GM12873 (cell line): Measurements from ENCODE around the gene ALG12.

Experiments
- CTCF ChIP-seq: IDR thresholded peaks from 2 replicates; pipeline ENCODE4 v1.5.1; 2012; ENCODE audit warnings: low read depth, mild to moderate bottlenecking, moderate library complexity, low read length, control low read depth; ENCODE audit not compliant: insufficient read depth; ENCODE audit errors: missing control alignments

The ALG12 gene

DNA sequence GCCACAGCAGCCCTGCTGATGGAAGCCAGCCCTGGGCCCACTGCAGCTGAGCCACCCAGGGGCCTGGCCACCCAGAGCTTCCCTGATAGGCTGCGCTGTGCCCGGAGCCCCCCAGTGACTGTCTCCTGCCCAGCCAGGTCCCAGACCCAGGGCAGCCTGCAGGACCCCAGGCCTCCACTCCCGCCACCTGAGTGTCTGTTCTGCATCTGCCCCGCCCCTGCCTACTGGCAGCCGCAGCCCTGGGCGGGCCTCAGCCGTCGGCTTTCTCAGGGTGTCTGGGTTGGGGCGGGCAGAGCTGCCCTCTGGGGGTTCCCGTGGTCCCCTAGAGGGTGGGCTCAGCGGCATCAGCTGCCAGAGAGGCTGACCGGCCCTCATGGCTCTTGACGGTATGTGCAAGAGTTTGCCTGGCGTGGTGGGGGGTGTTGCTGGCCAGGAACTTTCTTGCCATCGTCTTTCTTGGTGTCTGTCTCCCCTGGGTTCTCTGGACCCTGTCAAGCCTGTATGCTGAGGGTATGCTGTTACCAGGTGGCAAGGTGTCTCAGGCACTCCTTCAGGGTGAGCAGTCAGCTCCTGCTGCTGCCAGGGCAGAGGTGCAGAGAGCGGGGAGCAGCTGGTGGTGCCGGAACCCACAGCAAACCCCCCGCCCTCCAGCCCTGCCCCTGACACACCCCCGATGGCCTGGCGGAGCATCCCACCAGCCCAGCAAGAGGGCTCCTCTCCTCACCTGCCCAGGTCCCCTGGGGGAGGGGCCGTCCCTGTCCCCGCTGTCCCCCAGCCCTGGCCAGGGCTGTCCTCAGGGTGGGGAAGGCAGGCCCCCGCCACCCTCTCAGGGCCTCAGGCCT, 30.1 kb upstream of the ALG12 start:
- TF ChIP-seq CTCF, result no peak

DNA sequence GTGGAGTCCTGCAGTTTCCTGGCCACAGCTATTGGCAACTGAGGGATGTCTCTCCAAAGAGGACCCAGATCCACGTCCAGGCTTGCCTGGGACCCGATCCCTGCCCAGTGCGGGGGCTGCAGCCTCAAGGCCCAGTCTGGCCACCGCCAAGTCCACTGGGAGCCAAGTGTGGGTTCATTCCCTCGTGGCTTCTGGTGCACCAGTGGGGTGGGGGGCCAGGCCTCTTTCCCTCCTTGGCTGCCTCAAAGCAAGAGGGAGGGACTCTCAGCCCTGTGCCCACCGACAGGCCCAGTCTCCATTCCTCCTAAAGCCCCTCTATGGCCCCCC, 29.0 kb upstream of the ALG12 start:
- no peak for TF ChIP-seq CTCF

GRCh38 chr22:49946612-49947295, 28.5 kb upstream of the ALG12 start:
- no peak for TF ChIP-seq CTCF

GRCh38 chr22:49944399-49944891, 26.2 kb upstream of the ALG12 start:
- TF ChIP-seq CTCF, result no peak

DNA sequence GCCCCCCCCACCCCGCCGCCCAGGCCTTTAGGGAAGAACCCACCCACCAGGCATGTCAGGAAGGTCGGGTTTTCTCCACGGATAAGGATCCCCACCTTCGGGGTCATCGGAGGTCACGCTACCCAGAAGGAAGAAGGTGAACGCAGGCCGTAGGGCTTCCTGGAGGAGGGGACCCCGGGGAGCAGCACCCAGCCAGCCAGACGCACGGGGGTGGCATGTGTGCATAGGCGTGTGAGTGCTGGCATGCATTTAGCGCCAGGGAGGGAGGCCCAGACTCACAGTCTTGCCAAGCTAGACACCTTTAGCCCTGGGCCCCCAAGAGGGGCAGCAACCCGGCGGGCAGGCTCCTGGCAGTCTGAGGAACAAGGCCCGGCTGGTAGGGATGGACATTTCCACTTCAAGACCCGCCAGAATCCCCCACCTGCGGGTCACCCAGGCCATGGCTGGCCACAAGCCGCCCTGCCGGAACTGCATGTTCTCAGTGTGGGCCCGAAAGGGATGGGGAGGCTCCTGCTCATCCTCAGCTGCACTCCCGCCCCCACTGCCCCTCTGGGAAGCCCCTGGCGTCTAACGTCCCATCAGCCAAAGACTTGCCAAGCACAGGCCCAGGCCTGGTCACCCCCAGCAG, 25.6 kb upstream of the ALG12 start:
- TF ChIP-seq CTCF, result no peak

DNA sequence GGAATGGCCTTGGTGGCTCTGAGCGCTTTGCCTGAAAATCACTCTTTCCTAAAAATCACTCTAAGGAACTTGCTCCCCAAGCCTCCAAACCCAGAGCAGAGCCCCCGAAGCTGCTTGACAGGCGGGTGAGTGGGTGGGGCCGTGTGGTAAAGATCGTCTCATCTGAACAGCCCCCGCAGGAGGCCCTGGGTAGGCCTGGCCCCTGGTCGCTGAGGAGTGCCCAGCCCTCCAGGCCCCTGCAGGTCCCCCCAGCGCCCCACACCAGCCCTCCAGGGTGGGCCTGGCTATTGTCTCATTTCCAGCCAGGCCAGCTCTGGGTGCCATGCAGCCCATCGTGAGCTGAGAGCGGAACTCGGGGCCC, 25.1 kb upstream of the ALG12 start:
- no peak for TF ChIP-seq CTCF
